NB4 (cell line): ENCODE results near the gene TMEM184B.

Experiments
- CTCF ChIP-seq: IDR thresholded peaks from one replicate; pipeline ENCODE4 v1.5.1; 2012; ENCODE audit warnings: low read depth, low read length
- MAX ChIP-seq: IDR thresholded peaks from 2 replicates; pipeline ENCODE4 v1.6.1; 2011; ENCODE audit warnings: low read depth, low read length

- TF ChIP-seq CTCF, result no peak
- no peak for TF ChIP-seq MAX
Observed at GRCh38 chr22:38292694-38293093, 19.9 kb upstream of the TMEM184B start.
